GM18873 (cell line): Measurements from ENCODE around the gene HRH3.

Source experiments
- ATAC-seq: cut with Tn5 transposase; IDR thresholded peaks from one replicate; pipeline ENCODE4 v1.9.1; 2021; ENCODE audit warnings: mild to moderate bottlenecking, moderate library complexity, moderate number of reproducible peaks; ENCODE audit not compliant: unreplicated experiment, low FRiP score

The HRH3 gene

GRCh38 chr20:62202083-62202395 is 18.0 kb downstream of the HRH3 start:
- ATAC-seq, result no peak

- ATAC-seq, result no peak
Measured at GRCh38 chr20:62201173-62202082, 18.6 kb downstream of the HRH3 start.

- ATAC-seq, result no peak
Measured at GRCh38 chr20:62200491-62201172, 19.4 kb downstream of the HRH3 start.

- ATAC-seq, result no peak
Measured at GRCh38 chr20:62198931-62199330, 21.1 kb downstream of the HRH3 start.

- no peak for ATAC-seq
Measured at GRCh38 chr20:62198496-62198895, 21.6 kb downstream of the HRH3 start.

GRCh38 chr20:62197801-62198200 is 22.3 kb downstream of the HRH3 start:
- no peak for ATAC-seq

- no peak for ATAC-seq
Measured at GRCh38 chr20:62197311-62197710, 22.8 kb downstream of the HRH3 start.

- ATAC-seq, result no peak
Measured at GRCh38 chr20:62196286-62196685, 23.8 kb downstream of the HRH3 start.

- no peak for ATAC-seq
Measured at GRCh38 chr20:62195736-62196135, 24.3 kb downstream of the HRH3 start.

- no peak for ATAC-seq
Measured at GRCh38 chr20:62195075-62195405, 25.0 kb downstream of the HRH3 start.

GRCh38 chr20:62193079-62194025 is 26.7 kb downstream of the HRH3 start:
- no peak for ATAC-seq

GRCh38 chr20:62192635-62193034 is 27.4 kb downstream of the HRH3 start:
- ATAC-seq, result no peak

GRCh38 chr20:62191781-62192559 is 28.1 kb downstream of the HRH3 start:
- ATAC-seq, result no peak

- no peak for ATAC-seq
Measured at GRCh38 chr20:62190639-62191411, 29.3 kb downstream of the HRH3 start.

GRCh38 chr20:62186887-62187866 is 32.9 kb downstream of the HRH3 start:
- no peak for ATAC-seq

- ATAC-seq, result no peak
Measured at GRCh38 chr20:62186096-62186426, 34.0 kb downstream of the HRH3 start.

- no peak for ATAC-seq
Measured at GRCh38 chr20:62183426-62184142, 36.5 kb downstream of the HRH3 start.
